Endothelial cell of umbilical vein (primary cell): ENCODE results near the gene PTMA. TPM values are rescaled to one million over a fixed set of nuclear protein-coding genes. Genes with fewer than 3 reads are reported as not detected.
"Not testable (repeated sequence)": the region's sequence is repeated elsewhere in the genome, so short reads cannot be mapped to it uniquely, and the experiment has no call there.

Experiments
- BruUV-seq: library from RNA; stranded (reverse); fragments of 400-500 nt; replicated peaks from 2 replicates; lab custom pipeline; 2021; lab: Mats Ljungman, UMichigan
- CTCF ChIA-PET: fragments of 300-600, 350-600 bp; sonication (Branson Sonifier 250); formaldehyde crosslinking; loops from one replicate; lab custom pipeline; 2021; ENCODE audit warnings: antibody characterized with exemption, inconsistent platforms; lab: Charles Lee
- POLR2A ChIA-PET: fragments of 300-600, 350-600 bp; sonication (Branson Sonifier 250); formaldehyde crosslinking; loops from one replicate; lab custom pipeline; 2021; ENCODE audit warnings: antibody characterized with exemption, inconsistent platforms; lab: Charles Lee
- DNase-seq: peaks from one replicate; pipeline ENCODE4 v3.0.0-alpha.2; 2011; ENCODE audit warnings: low read depth, low spot score
- FAIRE-seq: peaks from 2 replicates; lab custom pipeline; 2011; peaks lifted over from hg19 to GRCh38; lab: Jason Lieb, UNC
- H2AFZ ChIP-seq: 2 replicates; pipeline ENCODE4 v1.6.0; 2012; ENCODE audit warnings: low read depth, low read length, control low read depth, inconsistent platforms
- H3K27ac ChIP-seq: 2 replicates; pipeline ENCODE4 v1.5.1; 2011; ENCODE audit warnings: low read depth, mild to moderate bottlenecking, control low read depth, low read length, moderate library complexity; ENCODE audit not compliant: insufficient read depth
- H3K27me3 ChIP-seq, 2 experiments: 2 replicates each; pipeline versions ENCODE4 v1.6.0 to v1.6.1; 2011; ENCODE audit warnings: low read length in 2 of 2, mixed read lengths in 1 of 2; ENCODE audit not compliant: control insufficient read depth in 2 of 2, insufficient read depth in 2 of 2
- H3K36me3 ChIP-seq, 2 experiments: 2 replicates in 1 of 2; 3 replicates in 1 of 2; pipeline ENCODE4 v1.5.1; 2011; ENCODE audit warnings: low read length in 2 of 2, mild to moderate bottlenecking in 1 of 2, moderate library complexity in 1 of 2; ENCODE audit not compliant: control insufficient read depth in 2 of 2, insufficient read depth in 2 of 2; ENCODE audit errors: extremely low read depth in 1 of 2
- H3K4me1 ChIP-seq: 3 replicates; pipeline ENCODE4 v1.5.1; 2011; ENCODE audit warnings: mild to moderate bottlenecking, low read length; ENCODE audit not compliant: control insufficient read depth, insufficient read depth; ENCODE audit errors: extremely low read depth
- H3K4me2 ChIP-seq: 2 replicates; pipeline ENCODE4 v1.6.1; 2011; ENCODE audit warnings: low read length, control low read depth, mixed read lengths; ENCODE audit not compliant: insufficient read depth
- H3K4me3 ChIP-seq, 3 experiments: fragments of 200-600 bp in 1 of 3; sonication (generic), shearing (Covaris generic) in 1 of 3; replicated peaks in 1 of 3; 2 replicates each; pipeline ENCODE4 v1.5.1; 2011 to 2016; ENCODE audit warnings: control low read depth in 3 of 3, low read length in 3 of 3, mild to moderate bottlenecking in 2 of 3, inconsistent platforms in 1 of 3, low read depth in 1 of 3, moderate library complexity in 1 of 3; ENCODE audit not compliant: insufficient read depth in 1 of 3
- H3K79me2 ChIP-seq: 2 replicates; pipeline ENCODE4 v1.6.0; 2012; ENCODE audit warnings: low read length, inconsistent platforms; ENCODE audit not compliant: control insufficient read depth, insufficient read depth
- H3K9ac ChIP-seq: replicated peaks from 2 replicates; pipeline ENCODE3; 2011; ENCODE audit warnings: low read length, control low read depth; ENCODE audit not compliant: insufficient read depth; ENCODE audit errors: extremely low read depth
- H3K9me1 ChIP-seq: replicated peaks from 3 replicates; pipeline ENCODE4 v1.6.0; 2011; ENCODE audit warnings: mild to moderate bottlenecking, low read length; ENCODE audit not compliant: control insufficient read depth, insufficient read depth; ENCODE audit errors: extremely low read depth
- H3K9me3 ChIP-seq: replicated peaks from 2 replicates; pipeline ENCODE4 v1.5.1; 2012; ENCODE audit warnings: low read length, inconsistent platforms; ENCODE audit not compliant: control insufficient read depth, insufficient read depth
- H4K20me1 ChIP-seq: replicated peaks from 2 replicates; pipeline ENCODE3; 2011; ENCODE audit warnings: mild to moderate bottlenecking, low read length; ENCODE audit not compliant: control insufficient read depth, insufficient read depth; ENCODE audit errors: extremely low read depth
- FOS ChIP-seq: IDR thresholded peaks from 2 replicates; pipeline ENCODE4 v1.6.1; 2011; ENCODE audit warnings: mild to moderate bottlenecking, low read length, moderate library complexity, borderline replicate concordance; ENCODE audit not compliant: insufficient read depth
- GATA2 ChIP-seq: IDR thresholded peaks from 2 replicates; pipeline ENCODE4 v1.7.0; 2011; ENCODE audit warnings: low read depth, mild to moderate bottlenecking, moderate library complexity, mixed read lengths, low read length; ENCODE audit not compliant: insufficient read length, insufficient read depth
- POLR2AphosphoS5 ChIP-seq: IDR thresholded peaks from 2 replicates; pipeline ENCODE4 v1.6.1; 2012; ENCODE audit warnings: low read depth, mild to moderate bottlenecking, control low read depth, low read length, moderate library complexity; ENCODE audit not compliant: insufficient read depth
- dilution Hi-C: fragments of 300-500 bp; cut with MboI; formaldehyde crosslinking; loops from one replicate; pipeline ENCODE4 v1.15.0; 2019; ENCODE audit warnings: low sequenced_read_pairs; ENCODE audit not compliant: extremely low pct_ligation_motif_present
- intact Hi-C: fragments of 100-400 bp; cut with micrococcal nuclease; formaldehyde crosslinking; loops from one replicate; pipeline ENCODE4 v1.10.0; 2022
- polyA plus RNA-seq, 4 experiments: library from polyadenylated mRNA; depleted of rRNA in 3 of 4; stranded (reverse) in 3 of 4; unstranded in 1 of 4; fragments of >200 nt; gene quantifications; 2 replicates each; pipeline versions ENCODE4 v1.2.1 to v1.2.3, GENCODE V29; 2011 to 2012; ENCODE audit warnings: missing spikeins in 1 of 4
- total RNA-seq: library from RNA; stranded (reverse); gene quantifications from 2 replicates; pipeline ENCODE4 v1.2.3, GENCODE V29; 2021

PTMA gene
- total and polyA plus RNA-seq, 2 donors (not counting 3 experiments of a cell fraction or from before 2014, with no cell fraction given) = 404 to 1,488 TPM

DNA sequence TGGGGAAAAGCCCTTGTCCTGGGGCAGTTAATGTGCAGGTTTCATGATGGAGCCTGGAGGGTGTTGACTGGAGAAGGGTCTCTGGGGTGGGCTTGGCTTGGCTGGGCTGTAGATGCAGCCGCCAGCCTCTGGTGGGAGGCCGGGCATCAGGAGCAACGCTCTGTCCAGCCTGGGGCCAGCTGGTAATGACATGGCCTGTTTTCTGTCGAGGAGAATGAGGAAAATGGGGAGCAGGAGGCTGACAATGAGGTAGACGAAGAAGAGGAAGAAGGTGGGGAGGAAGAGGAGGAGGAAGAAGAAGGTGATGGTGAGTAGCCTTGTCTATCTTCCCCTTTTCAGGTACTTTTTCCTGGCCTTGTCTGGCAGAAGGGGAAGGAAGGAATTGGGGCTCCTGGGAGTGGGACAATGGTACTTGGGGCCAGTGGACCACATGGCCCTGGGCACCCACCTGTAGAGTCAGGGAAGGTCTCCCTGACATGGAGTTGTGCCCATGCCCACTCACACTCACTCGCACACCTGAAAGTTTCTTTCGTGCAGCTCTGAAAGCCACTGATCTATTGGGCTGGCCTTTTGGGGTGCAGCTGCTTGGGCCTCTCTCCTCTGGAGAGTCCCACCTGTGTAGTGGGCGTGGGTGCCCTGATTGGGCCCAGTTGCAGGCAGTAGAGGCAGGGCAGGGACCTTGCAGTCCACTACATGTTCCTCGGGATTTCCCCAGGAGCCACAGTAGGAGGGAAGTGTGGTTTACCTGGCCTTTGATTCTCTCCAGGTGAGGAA, 3.5 kb downstream of the PTMA start:
- H3K9me3 ChIP-seq = no peaks in the 10 kb centered on the region
- H3K9me1 ChIP-seq = no peaks in the 10 kb centered on the region
- H3K27ac ChIP-seq = no peak overlapping the region
- ChIA-PET CTCF (interaction anchor here (1.2 to 13.8 kb wide), 3 partner anchors 28 to 99 kb away, joined by 7 to 583 read pairs (median 107); no protein-coding TSS in a partner anchor), POLR2A (no interaction called here)
- peaks cover 11 to 17% of the 10 kb centered on the region in 2 experiments for H3K36me3 ChIP-seq
- H3K4me1 ChIP-seq = peaks cover 27% of the 10 kb centered on the region
- TF ChIP-seq POLR2AphosphoS5 (peak; percentile 12), FOS (no peak), GATA2 (no peak)
- H4K20me1 ChIP-seq = no peaks in the 10 kb centered on the region
- peaks cover 41% of the 10 kb centered on the region for H3K79me2 ChIP-seq
- H3K27me3 ChIP-seq = no peaks in the 10 kb centered on the region
- dilution Hi-C loops = no loop called here
- H3K4me2 ChIP-seq = peak overlapping the region; percentile 74
- FAIRE-seq (peak; percentile 47), DNase-seq (no peak)
- peak overlapping the region; percentile 96 for H3K9ac ChIP-seq
- intact Hi-C loops = no loop called here
- no peak overlapping the region for H2AFZ ChIP-seq
- H3K4me3 ChIP-seq = peak overlapping the region; percentile 60 to 86 (median 82)
- BruUV-seq = no TSS peak

DNA sequence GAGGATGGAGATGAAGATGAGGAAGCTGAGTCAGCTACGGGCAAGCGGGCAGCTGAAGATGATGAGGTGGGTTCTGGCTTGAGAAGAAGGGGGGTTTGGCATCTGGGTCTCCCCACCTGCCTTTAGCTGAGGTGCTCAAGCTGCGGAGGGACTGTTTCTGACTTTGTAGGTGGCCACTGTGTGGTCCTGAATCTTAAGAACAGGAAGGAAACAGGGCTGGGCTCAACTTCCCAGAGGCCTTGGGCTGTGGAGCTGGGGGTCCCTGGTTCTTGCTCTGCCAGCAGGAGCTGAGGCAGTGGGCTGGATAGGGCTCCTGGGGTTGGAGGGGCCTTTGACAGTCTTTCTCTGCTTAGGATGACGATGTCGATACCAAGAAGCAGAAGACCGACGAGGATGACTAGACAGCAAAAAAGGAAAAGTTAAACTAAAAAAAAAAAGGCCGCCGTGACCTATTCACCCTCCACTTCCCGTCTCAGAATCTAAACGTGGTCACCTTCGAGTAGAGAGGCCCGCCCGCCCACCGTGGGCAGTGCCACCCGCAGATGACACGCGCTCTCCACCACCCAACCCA, 4.2 kb downstream of the PTMA start:
- TSS peak; percentile 14 for BruUV-seq
- intact Hi-C loops, H3K27me3 ChIP-seq, H3K9me1 ChIP-seq, H3K27ac ChIP-seq, H2AFZ ChIP-seq, FAIRE-seq, POLR2A ChIA-PET, H3K9me3 ChIP-seq, H3K9ac ChIP-seq, H3K4me3 ChIP-seq, DNase-seq, dilution Hi-C loops, H4K20me1 ChIP-seq: not testable (repeated sequence)
- Histone ChIP-seq H3K4me1 (peaks cover 27% of the 10 kb centered on the region), H3K79me2 (peaks cover 41% of the 10 kb centered on the region), H3K36me3 (peaks cover 11 to 17% of the 10 kb centered on the region in 2 experiments), H3K4me2 (peak overlapping the region; percentile 74)
- CTCF ChIA-PET = interaction anchor here (1.2 to 13.8 kb wide), 4 partner anchors 28 to 102 kb away, joined by 7 to 583 read pairs (median 123); no protein-coding TSS in a partner anchor

GRCh38 chr2:231713406-231713729, 5.0 kb downstream of the PTMA start:
- ChIA-PET CTCF (interaction anchor here (0.6 to 13.8 kb wide), 20 partner anchors 11 to 150 kb away, joined by 3 to 583 read pairs (median 8); partner anchors contain the start of genes COPS7B and PDE6D), POLR2A (interaction anchor here (1.3 kb wide), 1 partner anchor 36 kb away, joined by 8 read pairs; no protein-coding TSS in a partner anchor)
- peaks cover 27% of the 10 kb centered on the region for H3K4me1 ChIP-seq
- H3K9me3 ChIP-seq, H3K4me3 ChIP-seq, H2AFZ ChIP-seq, dilution Hi-C loops, H3K9ac ChIP-seq, H3K27me3 ChIP-seq, FAIRE-seq, H4K20me1 ChIP-seq, H3K4me2 ChIP-seq, DNase-seq, H3K9me1 ChIP-seq, intact Hi-C loops, H3K27ac ChIP-seq, BruUV-seq: not testable (repeated sequence)
- H3K36me3 ChIP-seq = peaks cover 11 to 17% of the 10 kb centered on the region in 2 experiments
- peaks cover 41% of the 10 kb centered on the region for H3K79me2 ChIP-seq
